Hematopoietic multipotent progenitor cell (in vitro differentiated cells): Measurements from ENCODE around the gene MPP2. TPM values are rescaled to one million over a fixed set of nuclear protein-coding genes. Genes with fewer than 3 reads are reported as not detected.
"Not testable (repeated sequence)": the region's sequence is repeated elsewhere in the genome, so short reads cannot be mapped to it uniquely, and the experiment has no call there.

Experiments used
- DNase-seq, 3 donors: peaks; one replicate each; pipeline ENCODE4 v3.0.0-alpha.2; 2011 to 2015; ENCODE audit warnings: low read depth in 2 of 3, low spot score in 2 of 3
- total RNA-seq: library from RNA; depleted of rRNA; stranded (reverse); fragments of >200 nt; gene quantifications from one replicate; pipeline ENCODE4 v1.2.3, GENCODE V29; 2012

The MPP2 gene
- total RNA-seq, 1 donor = 0.81 TPM

DNA sequence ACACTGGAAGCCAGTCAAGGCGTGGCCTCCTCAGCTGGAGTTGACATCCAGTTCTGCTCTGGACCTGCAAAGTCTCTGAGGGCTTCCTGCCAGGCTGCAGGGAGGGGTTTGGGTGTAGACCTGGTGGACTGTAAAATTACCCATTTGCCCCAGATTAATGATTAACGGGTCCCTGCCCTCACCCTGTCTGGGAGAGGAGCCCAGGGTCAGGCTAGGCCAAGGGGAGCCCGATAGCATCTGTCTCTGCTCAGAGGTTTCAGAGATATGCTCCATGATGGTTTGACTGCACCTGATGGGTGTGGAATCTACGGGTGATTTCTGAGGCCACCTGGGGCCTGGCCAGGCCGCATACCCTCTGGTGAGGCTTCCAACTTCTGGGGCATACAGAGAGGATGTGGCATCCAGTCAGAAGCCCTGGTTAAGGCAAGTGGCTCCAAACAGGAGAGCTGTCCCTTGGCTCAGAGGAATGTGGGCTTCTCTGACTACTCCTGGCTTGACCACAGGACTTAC lies 23.8 kb upstream of the MPP2 start:
- DNase-seq = no peak

DNA sequence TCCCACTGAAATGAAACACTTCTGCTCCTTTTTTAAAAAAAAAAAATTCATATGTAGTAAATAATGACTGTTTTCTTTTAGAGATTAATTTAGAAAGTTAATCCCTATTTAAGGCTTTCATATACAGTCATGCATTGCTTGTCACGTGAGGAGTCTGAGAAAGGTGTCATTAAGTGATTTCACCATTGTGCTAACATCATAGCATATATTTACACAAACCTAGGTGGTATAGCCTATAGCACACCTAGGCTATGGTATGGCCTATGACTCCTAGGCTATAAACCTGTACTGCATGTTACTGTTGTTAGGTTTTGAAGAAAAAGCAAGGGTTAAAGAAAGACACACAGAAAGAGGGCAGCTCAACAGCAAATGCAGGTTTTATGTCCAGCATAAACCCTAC lies 21.3 kb upstream of the MPP2 start:
- no peak for DNase-seq

DNA sequence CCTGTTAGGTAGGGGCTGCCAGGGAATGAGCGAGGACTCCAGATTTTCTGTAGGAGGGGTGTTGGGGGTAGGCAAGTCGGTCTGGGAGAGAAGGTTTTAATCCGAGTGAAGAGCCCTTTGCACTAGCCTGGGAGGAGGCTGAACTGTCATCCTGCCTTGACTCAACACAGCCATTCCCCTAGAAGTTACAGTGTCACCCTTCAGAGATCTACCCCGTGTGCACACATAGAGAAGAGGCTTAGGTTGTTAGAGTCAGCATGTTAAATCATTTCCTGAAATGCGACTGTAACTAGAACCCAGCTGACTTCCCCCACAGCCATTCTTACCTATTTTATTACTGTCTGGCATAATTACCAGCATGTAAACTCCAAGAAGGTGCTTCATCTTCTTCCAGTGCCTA lies 20.6 kb upstream of the MPP2 start:
- not testable (repeated sequence) for DNase-seq

DNA sequence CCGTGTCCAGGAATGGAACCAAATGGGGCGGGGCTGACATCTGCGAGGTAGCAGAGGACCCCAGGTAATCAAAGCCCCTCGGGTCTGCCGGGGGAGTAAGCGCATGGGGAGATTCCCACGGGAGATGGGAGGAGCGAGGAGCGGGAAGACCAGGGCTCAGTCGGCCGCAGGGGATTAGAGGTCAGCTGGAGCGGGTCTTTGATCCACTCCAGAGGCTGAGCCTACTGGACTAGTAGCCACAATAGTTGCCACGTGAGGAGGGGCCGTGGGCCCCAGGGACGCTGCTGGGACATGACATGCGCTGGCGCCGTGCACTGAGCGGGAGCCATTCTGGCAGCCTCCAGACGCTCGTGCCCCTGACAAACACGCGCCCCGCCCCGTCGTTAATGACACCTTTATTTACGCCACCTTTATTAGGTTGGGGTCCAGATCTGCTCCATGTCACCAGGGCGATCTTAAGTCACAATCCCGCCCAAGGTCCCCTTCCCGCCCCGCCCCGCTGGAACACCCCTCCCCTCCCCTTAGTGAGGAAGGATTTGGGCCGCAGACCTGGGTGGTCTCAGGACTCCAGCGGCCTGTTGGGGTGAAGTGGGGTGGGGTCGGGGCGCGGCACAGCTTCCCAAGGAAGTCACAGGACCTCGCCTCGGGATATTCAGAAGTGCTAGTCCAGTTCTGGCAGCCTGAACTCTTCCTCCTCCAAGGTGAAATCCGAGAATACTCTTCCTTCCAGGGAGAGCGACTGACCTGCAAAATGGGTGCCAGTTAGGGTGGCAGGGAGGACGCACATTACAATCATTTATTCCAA lies 19.9 kb upstream of the MPP2 start:
- no peak for DNase-seq

DNA sequence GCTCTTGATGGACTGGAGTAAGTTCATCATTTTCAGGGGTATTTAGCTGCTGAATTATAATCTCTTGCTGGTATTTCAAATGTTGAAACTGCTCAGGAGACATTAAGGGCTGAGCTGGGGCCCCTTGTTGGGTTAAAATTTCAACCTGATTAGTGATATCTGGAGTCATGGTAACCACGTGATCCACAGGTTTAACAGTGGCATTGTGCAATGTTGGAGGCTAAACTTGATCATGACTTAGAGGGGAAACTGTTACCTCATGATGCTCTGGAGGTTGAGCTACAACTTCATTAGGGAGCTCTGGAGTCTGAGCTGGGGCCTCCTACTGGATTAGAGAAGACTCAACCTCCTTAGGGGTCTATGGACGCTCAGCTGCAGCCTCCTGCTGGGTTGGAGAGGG lies 17.2 kb upstream of the MPP2 start:
- no peak for DNase-seq

DNA sequence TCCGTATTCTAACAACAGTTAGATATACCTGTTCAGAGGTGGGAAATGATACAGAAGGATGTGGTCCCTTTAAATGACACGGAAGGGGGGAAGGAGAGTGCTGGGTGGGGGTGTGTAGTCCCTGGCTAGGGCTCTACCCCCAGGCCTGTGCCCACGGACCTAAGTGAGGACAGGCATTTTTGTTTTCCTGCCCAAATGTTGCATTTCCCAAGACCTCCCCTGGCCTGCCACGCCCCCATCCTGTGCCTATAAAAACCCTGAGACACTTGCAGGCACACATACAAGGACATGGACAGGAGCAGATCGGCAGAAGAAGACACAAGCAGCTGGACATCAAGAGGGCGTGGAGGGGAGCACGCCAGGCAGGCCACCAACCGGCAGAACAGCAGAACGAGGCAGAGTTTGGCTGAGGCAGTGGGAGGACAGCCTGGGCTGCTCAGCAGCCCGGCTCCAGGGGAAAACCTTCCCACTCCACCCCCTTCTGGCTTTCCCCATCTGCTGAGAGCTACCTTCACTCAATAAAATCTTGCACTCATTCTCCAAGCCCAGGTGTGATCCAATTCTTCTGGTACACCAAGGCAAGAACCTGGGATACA lies 13.3 kb upstream of the MPP2 start:
- DNase-seq = no peak

DNA sequence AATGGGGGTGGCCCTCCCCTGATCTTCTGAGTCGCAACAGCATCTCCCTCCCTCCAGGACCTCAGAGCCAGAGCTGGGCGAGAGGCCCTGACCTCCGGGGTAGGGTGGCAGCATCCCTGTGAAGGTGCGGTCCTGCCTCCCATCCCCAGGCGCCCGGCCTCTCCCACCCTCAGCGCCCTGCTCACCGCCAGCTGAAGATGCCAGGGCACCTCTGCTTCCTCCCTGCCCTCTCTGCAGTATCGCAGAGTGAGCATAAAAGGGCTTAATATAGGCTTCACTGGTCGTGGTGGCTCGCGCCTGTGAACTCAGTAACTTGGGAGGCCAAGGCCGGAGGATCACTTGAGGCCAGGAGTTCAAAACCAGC lies 10.7 kb upstream of the MPP2 start:
- no peak for DNase-seq

DNA sequence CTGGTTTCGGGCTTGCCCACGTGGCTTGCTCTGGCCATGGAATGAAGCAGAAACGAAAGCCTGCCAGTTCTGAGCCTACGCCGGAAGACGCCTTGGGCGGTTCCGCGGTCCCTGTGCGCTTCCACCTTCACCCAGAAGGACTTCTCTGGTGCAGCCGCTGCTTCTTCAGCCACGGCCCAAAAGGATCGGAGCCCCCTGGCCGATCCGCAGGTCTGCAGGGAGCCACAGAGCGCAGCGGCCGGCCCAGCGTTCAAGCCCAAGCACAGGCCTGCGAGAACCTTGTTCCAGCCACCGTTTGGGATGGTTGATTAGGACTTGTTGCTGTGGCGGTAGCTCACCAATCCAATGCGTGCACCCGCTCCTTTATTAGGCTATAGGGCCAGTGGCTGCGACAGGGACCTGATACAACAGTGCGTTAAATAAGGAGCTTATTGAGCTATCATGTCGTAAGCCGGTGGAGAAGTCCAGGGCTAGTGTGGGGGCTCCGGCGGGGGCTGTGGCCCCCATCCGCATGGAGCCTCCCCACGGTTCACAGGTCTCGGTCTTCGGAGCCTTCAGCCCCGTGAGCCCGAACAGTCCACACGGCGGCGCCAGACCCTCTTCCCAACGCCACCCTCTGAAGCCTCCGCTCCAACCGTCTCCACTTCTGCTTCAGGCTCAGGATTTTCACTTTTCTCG lies 10.2 kb upstream of the MPP2 start:
- peak in 1 of 3 donors; percentile 61 for DNase-seq

DNA sequence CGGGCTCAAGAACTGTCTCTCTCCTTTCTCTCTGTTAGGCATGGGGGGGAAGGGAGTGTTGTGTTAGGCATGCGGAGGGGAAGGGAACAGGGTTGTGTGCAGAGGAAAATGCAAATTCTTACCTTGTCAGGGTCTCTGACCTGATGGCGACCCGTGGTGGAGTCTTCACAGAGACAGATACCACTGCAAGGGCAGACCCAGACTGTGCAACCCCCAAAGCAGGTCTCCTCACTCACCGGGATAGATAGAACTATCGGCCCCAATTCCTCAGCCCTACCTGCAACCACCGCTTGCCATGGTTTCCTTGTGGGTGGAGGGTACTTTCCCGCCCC lies 9.6 kb upstream of the MPP2 start:
- DNase-seq = no peak

DNA sequence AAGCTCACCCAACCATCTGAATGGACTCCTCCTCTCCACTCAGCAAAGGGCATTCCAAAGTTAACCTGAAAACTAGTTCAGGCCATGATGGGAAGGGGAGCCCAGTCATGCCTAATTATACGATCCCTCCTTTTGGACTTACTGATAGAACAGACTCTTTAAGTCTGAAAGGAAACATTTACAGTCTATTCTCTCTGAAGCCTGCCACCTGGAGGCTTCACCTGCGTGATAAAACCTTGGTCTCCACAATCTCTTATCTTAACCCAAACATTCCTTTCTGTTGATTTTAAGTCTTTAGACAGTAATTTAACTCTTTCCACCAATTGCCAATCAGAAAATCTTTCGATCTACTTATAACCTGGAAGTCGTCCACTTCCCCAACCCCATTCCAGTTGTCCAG lies 9.0 kb upstream of the MPP2 start:
- no peak for DNase-seq

DNA sequence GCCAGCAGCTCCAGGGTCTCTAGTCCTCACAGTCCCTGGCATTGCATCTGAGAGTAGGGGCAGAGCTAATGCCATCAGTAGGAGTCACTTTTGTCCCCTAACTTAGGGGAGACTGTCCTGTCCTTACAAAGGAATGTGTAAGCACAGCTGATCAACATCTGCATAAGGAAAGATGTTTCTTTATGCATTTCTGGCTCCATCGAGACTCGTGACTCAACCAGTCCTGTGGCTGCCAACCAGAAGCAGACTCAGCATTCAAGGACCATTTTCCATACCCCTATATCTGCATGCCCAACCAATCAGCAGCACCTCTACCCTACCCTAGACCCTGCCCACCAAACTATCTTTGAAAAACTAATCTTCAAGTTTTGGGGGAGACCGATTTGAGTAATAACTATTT lies 8.2 kb upstream of the MPP2 start:
- no peak for DNase-seq

DNA sequence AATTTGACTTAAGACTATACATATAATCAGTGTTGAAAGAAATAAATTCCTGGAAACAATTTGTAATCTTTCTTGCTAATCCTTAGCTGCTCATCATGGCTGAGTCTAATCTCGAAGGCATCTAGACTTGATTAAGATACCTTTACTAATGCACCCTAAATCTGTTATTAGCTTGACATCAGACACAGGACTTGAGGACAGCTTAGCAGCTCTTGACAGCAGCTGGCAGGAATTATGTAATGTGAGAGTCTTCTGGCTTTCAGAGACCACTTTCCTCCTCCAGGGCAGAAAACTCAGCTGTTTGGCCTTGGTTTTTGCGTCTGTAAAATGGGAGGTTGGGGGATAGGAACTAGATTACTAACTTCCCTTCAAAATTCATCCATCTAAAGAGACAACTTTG lies 7.1 kb upstream of the MPP2 start:
- no peak for DNase-seq

DNA sequence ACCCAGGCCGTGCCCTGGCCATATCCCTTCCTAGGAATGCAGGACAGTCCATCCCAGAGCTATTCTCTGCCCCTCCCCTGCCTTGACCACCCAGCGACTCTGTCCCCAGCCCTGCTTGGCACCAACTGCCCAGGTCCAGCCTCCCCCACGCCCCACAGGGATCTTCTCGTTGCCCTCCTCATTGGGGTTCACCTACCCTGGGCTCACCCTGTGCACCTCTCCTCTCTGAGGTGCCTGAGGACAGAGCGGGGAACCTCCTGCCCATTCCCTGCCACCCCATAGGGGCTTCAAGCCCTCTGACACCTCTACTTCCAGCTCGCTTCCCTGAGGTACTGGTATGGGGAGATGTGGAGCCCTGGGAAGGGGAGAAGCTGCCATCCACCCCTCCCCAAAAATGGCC lies 6.2 kb upstream of the MPP2 start:
- DNase-seq = no peak

DNA sequence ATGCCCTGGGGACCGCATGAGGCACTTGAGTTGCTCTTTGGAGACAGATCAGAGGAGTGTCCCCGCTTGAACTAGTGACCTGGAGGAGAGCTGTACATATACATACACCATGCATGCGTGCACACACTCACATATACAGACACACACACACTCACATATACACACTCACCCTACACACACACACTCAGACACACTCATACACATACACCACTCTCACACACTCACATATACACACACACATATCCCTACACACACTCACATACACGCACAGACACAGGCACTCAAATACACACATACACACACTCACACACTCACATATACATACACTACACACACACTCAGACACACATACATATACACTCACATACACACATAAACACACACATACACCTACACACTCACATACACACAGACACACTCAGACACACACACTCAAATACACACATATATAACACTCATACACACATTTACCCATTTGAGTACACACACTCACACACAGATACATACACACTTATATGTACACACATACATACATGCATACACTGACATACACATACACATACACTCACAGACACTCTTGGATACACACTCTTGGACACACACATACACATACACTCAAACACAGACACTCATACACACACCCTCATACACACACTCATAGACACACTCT lies 5.4 kb upstream of the MPP2 start:
- no peak for DNase-seq

DNA sequence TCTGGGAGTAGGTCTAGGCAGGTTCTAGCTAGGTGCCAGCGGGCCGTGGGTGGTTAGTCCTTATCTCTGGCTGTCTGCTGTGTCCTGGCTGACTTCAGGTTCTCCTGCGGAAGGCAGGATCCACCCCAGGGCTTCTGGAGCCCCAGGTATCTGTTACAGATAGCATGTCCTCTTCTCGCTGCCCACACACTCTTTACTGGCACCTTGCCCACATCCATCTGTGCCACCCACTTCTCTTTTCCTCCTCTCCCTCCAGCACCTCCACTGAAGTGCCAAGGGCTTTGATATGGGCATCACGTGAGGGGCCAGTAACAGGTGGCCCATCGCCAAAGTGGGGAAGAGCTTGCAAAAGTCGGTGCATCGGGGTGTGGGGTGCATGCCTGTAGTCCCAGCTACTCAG lies 4.6 kb upstream of the MPP2 start:
- no peak for DNase-seq

DNA sequence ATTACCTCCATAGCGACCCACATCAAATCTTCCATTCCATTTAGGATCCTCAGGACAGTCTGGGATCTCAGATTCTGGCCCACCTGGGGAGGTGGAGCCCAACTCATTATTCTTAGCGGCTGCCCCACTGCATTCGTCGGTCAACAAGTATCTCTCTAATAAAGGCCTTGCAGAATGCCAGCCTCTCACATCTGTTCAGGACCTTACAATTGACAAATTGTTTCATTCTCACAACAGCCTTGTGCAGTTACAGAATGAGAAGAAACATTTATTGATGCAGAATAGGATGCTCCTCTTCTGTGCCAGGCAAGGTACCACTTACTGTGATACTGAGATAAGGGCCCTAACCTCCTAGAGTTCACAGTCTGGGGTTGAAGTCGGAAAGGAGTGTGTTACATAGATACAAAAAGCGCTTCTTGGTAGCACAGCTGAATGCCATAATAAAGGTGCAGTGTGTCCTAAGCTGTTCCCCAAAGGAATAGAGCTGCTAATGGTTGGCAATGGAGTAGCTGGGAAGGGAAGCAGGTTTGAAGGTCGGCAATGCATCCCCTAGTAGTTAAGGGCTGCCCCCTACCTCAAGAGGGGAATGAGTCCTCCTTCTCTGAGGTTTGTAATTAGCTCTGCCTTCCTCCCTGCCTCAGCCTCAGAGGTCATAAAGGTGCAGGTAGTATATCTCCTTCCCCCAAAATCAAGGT lies 2.3 kb upstream of the MPP2 start:
- no peak for DNase-seq

DNA sequence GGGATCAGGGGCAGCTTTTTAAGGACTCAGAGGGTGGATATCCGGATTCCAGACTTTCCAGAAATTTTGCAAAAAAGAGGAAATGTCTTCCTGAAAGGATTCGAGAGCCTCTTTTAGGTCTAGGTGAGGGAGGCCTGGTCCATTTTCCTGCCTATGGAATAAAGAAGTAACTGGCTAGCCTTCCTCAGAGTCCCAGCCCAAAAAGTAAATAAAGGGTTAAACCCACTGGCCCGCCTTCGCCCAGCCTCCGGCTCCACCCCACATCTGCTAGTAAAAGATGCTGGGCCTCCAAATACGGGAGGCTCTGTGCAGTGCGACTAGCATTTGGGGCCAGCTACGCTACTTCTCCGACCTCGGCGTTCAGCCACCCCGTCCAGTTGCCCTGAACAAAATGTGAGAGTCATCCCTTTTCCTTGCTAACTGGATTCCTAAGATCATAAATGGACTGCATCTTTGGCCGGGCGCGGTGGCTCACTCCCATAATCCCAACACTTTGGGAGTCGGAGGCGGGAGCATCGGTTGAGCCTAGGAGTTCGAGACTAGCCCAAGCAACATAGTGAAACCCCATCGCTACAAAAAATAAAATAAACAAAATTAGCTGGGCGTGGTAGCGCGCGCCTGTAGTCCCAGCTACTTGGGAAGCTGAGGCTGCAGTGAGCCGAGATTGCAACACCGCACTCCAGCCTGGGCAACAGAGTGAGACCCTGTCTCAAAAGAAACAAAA lies 824 bp upstream of the MPP2 start:
- DNase-seq = peak in 1 of 3 donors; percentile 70

DNA sequence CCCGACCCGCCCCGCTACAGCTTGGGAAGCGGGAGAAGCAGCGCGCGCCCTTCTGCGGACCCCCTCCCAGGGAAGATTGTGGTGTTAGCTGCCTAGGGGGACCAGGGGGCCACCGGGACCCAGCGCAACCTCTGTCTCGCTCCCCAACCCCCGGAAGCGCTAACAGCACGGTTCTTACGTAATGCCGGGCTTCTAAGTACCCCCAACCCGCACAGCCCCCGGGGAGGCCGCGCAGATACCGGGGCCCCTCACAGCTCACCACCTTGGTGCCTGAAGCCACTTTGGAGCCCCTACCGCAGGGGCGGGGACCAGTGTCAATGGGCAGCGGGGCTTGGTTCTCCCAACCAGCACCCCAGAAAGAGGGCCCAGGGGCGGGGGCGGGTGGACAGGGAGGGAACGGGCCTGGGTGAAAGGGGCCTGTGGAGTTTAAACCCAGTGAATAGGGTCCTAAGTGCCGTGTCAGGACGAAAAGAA lies 348 bp downstream of the MPP2 start:
- peak in 1 of 3 donors; percentile 28 for DNase-seq

DNA sequence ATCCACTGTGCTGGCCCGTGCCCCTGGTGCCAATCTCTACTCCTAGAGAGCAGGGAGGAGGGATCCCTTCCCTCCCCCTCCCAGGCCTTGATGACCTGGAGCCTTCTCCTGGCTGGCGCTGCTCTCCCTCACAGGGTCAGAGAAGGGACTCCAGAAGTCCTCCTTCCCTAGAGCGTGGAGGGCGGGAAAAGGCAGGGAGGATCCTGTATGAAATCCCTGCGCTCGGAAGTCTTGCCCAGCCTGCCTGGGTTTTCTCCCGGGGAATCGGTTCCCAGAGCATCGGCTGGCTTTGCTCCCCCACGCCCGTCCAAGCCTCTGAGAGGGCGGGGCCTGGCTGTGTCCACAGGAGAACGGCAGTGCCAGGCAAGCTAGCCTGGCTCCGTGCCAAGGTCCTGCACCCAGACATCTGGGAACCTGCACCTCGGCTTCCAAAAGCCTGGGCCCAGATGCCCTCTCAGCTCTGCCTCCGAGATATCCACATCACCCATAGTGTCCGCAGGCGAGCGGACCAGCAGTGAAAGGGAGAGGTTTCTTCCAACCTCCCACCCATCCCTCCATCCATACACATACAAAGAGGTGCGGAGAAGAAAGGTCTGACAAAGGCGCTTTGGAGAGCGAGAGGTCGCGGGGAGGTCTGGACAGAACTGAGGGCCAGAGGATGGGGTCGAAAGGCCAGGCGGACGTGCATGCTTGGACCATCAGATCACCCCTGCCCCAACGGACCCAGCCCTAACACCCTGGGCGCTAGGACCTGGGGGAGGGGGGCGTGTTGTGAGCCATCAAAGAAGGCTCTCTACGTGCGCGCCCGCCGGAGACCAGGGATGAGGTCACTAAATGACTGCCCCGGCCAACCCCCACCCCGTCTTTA lies 1.1 kb downstream of the MPP2 start:
- DNase-seq = peak in 1 of 3 donors; percentile 72
